K562 (cell line): Measurements from ENCODE around the gene ORAI2. TPM values are rescaled to one million over a fixed set of nuclear protein-coding genes. Genes with fewer than 3 reads are reported as not detected.

Experiments
- BRD9 ChIP-seq: fragments of 450-650 bp; IDR thresholded peaks from 2 replicates; pipeline ENCODE4 v1.6.1; 2018; ENCODE audit warnings: low read depth; ENCODE audit not compliant: partially characterized antibody
- E2F8 ChIP-seq: fragments of 450-650 bp; IDR thresholded peaks from 2 replicates; pipeline ENCODE4 v1.7.1; 2018; ENCODE audit warnings: mild to moderate bottlenecking, low read depth; ENCODE audit not compliant: partially characterized antibody
- HSF4 ChIP-seq: fragments of 250-450 bp; sonication (Bioruptor Pico); IDR thresholded peaks from 2 replicates; pipeline ENCODE4 v2.1.2; 2022; ENCODE audit warnings: mild to moderate bottlenecking, moderate library complexity, borderline replicate concordance
- MAX ChIP-seq: sonication (generic); formaldehyde crosslinking; IDR thresholded peaks from 2 replicates; pipeline ENCODE4 v1.9.0; 2022; ENCODE audit warnings: mild to moderate bottlenecking, missing genetic modification reagents
- MYBL2 ChIP-seq, 2 experiments: fragments of 450-650 bp in 1 of 2; sonication (generic) in 1 of 2; formaldehyde crosslinking in 1 of 2; IDR thresholded peaks; 2 replicates each; pipeline versions ENCODE4 v1.6.1 to v1.8.1; 2017 to 2022; ENCODE audit warnings: borderline replicate concordance in 1 of 2, inconsistent platforms in 1 of 2, low read depth in 1 of 2, mild to moderate bottlenecking in 1 of 2, missing genetic modification reagents in 1 of 2, moderate library complexity in 1 of 2
- NBN ChIP-seq: fragments of 450-650 bp; IDR thresholded peaks from 2 replicates; pipeline ENCODE4 v1.6.1; 2016; ENCODE audit warnings: low read depth, mild to moderate bottlenecking
- NCOA1 ChIP-seq: fragments of 450-650 bp; IDR thresholded peaks from 2 replicates; pipeline ENCODE4 v1.6.1; 2016; ENCODE audit warnings: low read depth
- NFE2 ChIP-seq: IDR thresholded peaks from 2 replicates; pipeline ENCODE4 v1.6.1; 2014; ENCODE audit warnings: antibody characterized with exemption, low read depth
- NFYB ChIP-seq: IDR thresholded peaks from 2 replicates; pipeline ENCODE4 v1.6.1; 2011; ENCODE audit warnings: mild to moderate bottlenecking, moderate library complexity; ENCODE audit not compliant: insufficient read length; ENCODE audit errors: extremely low read depth
- NUFIP1 ChIP-seq: fragments of 450-650 bp; IDR thresholded peaks from 2 replicates; pipeline ENCODE4 v1.6.1; 2018; ENCODE audit not compliant: partially characterized antibody
- PHB ChIP-seq: fragments of 250-450 bp; sonication (Bioruptor Pico); IDR thresholded peaks from 2 replicates; pipeline ENCODE4 v1.5.0; 2021
- RFX1 ChIP-seq: fragments of 450-650 bp; IDR thresholded peaks from 2 replicates; pipeline ENCODE4 v1.6.1; 2016; ENCODE audit warnings: mild to moderate bottlenecking, moderate library complexity
- SUPT5H ChIP-seq: fragments of 450-650 bp; IDR thresholded peaks from 2 replicates; pipeline ENCODE4 v1.6.1; 2016
- TEAD1 ChIP-seq, 2 experiments: fragments of 450-650 bp in 1 of 2; sonication (generic) in 1 of 2; formaldehyde crosslinking; IDR thresholded peaks; 2 replicates each; pipeline versions ENCODE4 v1.4.0 to v1.8.0; 2020 to 2022; ENCODE audit warnings: mild to moderate bottlenecking in 2 of 2, missing genetic modification reagents in 1 of 2
- UBTF ChIP-seq, 2 experiments: IDR thresholded peaks; 2 replicates each; pipeline ENCODE4 v1.6.1; 2012; ENCODE audit warnings: improper control_type of control experiment in 2 of 2, low read depth in 2 of 2, low read length in 2 of 2, borderline replicate concordance in 1 of 2
- XRCC4 ChIP-seq: IDR thresholded peaks from one replicate; pipeline ENCODE4 v1.6.1; 2011; ENCODE audit not compliant: insufficient read depth, insufficient read length; ENCODE audit errors: extremely low read depth
- ZBTB34 ChIP-seq: fragments of 250-450 bp; sonication (Bioruptor Pico); IDR thresholded peaks from 2 replicates; pipeline ENCODE4 v1.8.0; 2021; ENCODE audit warnings: mild to moderate bottlenecking, moderate library complexity
- ZNF134 ChIP-seq: fragments of 250-450 bp; sonication (Bioruptor Pico); conservative IDR thresholded peaks from 2 replicates; pipeline ENCODE4 v1.4.0; 2020
- ZNF655 ChIP-seq: fragments of 250-450 bp; sonication (Bioruptor Pico); IDR thresholded peaks from 2 replicates; pipeline ENCODE4 v1.5.0; 2021
- ZNF699 ChIP-seq: fragments of 250-450 bp; sonication (Bioruptor Pico); IDR thresholded peaks from 2 replicates; pipeline ENCODE4 v1.8.0; 2021; ENCODE audit warnings: mild to moderate bottlenecking, moderate library complexity; ENCODE audit not compliant: insufficient replicate concordance
- polyA plus RNA-seq, 8 experiments: library from polyadenylated mRNA; depleted of rRNA in 4 of 8; stranded (reverse) in 5 of 8; unstranded in 3 of 8; fragments of >200 nt; fragmentation: Nextera tagmentation in 2 of 8; fragmentation: Illumina TruSeq in 1 of 8; extraction: Ambion mirVana in 2 of 8; extraction: Trizol in 1 of 8; gene quantifications; 2 replicates each; pipeline versions ENCODE4 v1.2.1 to v1.2.3, GENCODE V29; 2011 to 2014; ENCODE audit warnings: inconsistent platforms in 1 of 8, missing spikeins in 1 of 8
- total RNA-seq, 7 experiments: library from RNA; depleted of rRNA in 6 of 7; stranded (reverse); fragments of >200 nt in 6 of 7; fragmentation: Illumina TruSeq in 2 of 7; extraction: Trizol in 2 of 7; gene quantifications; 2 replicates each; pipeline versions ENCODE4 v1.2.1 to v1.2.3, GENCODE V29; 2011 to 2021; ENCODE audit warnings: low replicate concordance in 1 of 7

Gene ORAI2
- total and polyA plus RNA-seq, 9 of the 15 experiments (the other 6 are each of a cell fraction or from before 2014, with no cell fraction given) = 1.1 to 27.7 (median 9.2) TPM

- TF ChIP-seq MYBL2 (IDR thresholded peaks at IDR 0.05; ENCODE audit: low read depth) = no peak
- no peak for TF ChIP-seq MYBL2 (CRISPR knock-in tag; IDR thresholded peaks at IDR 0.05; ENCODE audit: borderline replicate concordance)
- TF ChIP-seq ZBTB34 = no peak
- no peak for TF ChIP-seq NCOA1
- TF ChIP-seq XRCC4 = no peak
- TF ChIP-seq RFX1 = no peak
- TF ChIP-seq PHB (CRISPR knock-in tag) = no peak
- no peak for TF ChIP-seq BRD9
- no peak for TF ChIP-seq NFYB
- TF ChIP-seq ZNF134 (CRISPR knock-in tag) = no peak
- TF ChIP-seq ZNF655 = no peak
- no peak for TF ChIP-seq TEAD1 (CRISPR knock-in tag; IDR thresholded peaks at IDR 0.05)
- 0 out of 2 replicates have a peak, but pooled peaks have one; percentile 14 for TF ChIP-seq SUPT5H
- TF ChIP-seq UBTF (IDR thresholded peaks at IDR 0.05; ENCODE audit: borderline replicate concordance in 1 of 2, low read depth in 2 of 2, low read length in 2 of 2) = 0 out of 4 replicates have a peak, but pooled peaks of 1 of the 2 experiments have one; percentile 32
- no peak for TF ChIP-seq HSF4
- TF ChIP-seq NUFIP1 = no peak
- TF ChIP-seq NBN = 0 out of 2 replicates have a peak, but pooled peaks have one; percentile 17
- no peak for TF ChIP-seq ZNF699 (CRISPR knock-in tag)
- TF ChIP-seq NFE2 = no peak
- peak; percentile 39 for TF ChIP-seq MAX
- TF ChIP-seq E2F8 = no peak
Measured at GRCh38 chr7:102451371-102452054, 18.1 kb downstream of the ORAI2 start (continued).
